Measurements from ENCODE around the gene ATP9B.

GRCh38 chr18:79043288-79043687 lies 25.9 kb upstream of the ATP9B start:
- TF ChIP-seq, protein P1, sequence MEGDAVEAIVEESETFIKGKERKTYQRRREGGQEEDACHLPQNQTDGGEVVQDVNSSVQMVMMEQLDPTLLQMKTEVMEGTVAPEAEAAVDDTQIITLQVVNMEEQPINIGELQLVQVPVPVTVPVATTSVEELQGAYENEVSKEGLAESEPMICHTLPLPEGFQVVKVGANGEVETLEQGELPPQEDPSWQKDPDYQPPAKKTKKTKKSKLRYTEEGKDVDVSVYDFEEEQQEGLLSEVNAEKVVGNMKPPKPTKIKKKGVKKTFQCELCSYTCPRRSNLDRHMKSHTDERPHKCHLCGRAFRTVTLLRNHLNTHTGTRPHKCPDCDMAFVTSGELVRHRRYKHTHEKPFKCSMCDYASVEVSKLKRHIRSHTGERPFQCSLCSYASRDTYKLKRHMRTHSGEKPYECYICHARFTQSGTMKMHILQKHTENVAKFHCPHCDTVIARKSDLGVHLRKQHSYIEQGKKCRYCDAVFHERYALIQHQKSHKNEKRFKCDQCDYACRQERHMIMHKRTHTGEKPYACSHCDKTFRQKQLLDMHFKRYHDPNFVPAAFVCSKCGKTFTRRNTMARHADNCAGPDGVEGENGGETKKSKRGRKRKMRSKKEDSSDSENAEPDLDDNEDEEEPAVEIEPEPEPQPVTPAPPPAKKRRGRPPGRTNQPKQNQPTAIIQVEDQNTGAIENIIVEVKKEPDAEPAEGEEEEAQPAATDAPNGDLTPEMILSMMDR (conservative IDR thresholded peaks at IDR 0.05 in 1 of 2, IDR thresholded peaks at IDR 0.05 in 1 of 2; ENCODE audit: extremely low read depth in 1 of 2, insufficient read depth in 1 of 2, low read depth in 1 of 2, low read length in 2 of 2): no peak
- TF ChIP-seq EZH2 (IDR thresholded peaks at IDR 0.05; ENCODE audit: borderline replicate concordance, low read length): no peak
